Pancreas (tissue), 10 donors: ENCODE measurements around the gene CTDSPL. TPM values are rescaled to one million over a fixed set of nuclear protein-coding genes. Genes with fewer than 3 reads are reported as not detected.

Experiments used
- ATAC-seq, 4 donors: fragments of 200-7000 bp; cut with Tn5 transposase; one replicate each; pipeline versions ENCODE4 v1.8.0 to v1.9.1; 2020; ENCODE audit warnings: mild to moderate bottlenecking in 4 of 4, moderate library complexity in 4 of 4
- DNase-seq, 6 donors: peaks; one replicate each; pipeline ENCODE4 v3.0.0-alpha.2; 2020
- FAIRE-seq: peaks from 2 replicates; lab custom pipeline; 2012; peaks lifted over from hg19 to GRCh38; lab: Jason Lieb, UNC
- H3K27ac ChIP-seq, 4 donors: fragments of 200-600 bp; sonication (generic); 1 replicate in 3 of 4; 2 replicates in 1 of 4; pipeline versions ENCODE4 v1.5.0 to v1.8.0; 2020
- H3K27me3 ChIP-seq, 4 donors: fragments of 200-600 bp; one replicate each; pipeline ENCODE4 v1.8.0; 2021
- H3K36me3 ChIP-seq, 3 donors: fragments of 200-600 bp; sonication (generic) in 1 of 3; one replicate each; pipeline versions ENCODE4 v1.5.0 to v1.8.0; 2020 to 2021
- H3K4me1 ChIP-seq, 3 donors: fragments of 200-600 bp; one replicate each; pipeline ENCODE4 v1.8.0; 2021
- H3K4me3 ChIP-seq, 4 donors: fragments of 200-600 bp; sonication (generic) in 2 of 4; one replicate each; pipeline versions ENCODE4 v1.5.0 to v1.8.0; 2020 to 2021
- H3K9me3 ChIP-seq, 4 donors: fragments of 200-600 bp; one replicate each; pipeline ENCODE4 v1.8.0; 2021
- WGBS, 2 donors: extraction: QIAGEN DNeasy Blood & Tissue Kit; methylation state at CpG; one replicate each; pipeline ENCODE4 v1.1.7; 2013; 5-methylcytosine and 5-hydroxymethylcytosine counted together
- intact Hi-C, 3 donors: fragments of 100-400 bp; cut with DNase I; formaldehyde crosslinking; loops; one replicate each; pipeline versions ENCODE4 v1.11.1 to v1.14.2; 2022
- polyA plus RNA-seq, 2 donors: library from polyadenylated mRNA; stranded (reverse); fragments of 200-250 nt; gene quantifications; one replicate each; pipeline ENCODE4 v1.2.3, GENCODE V29; 2013
- total RNA-seq, 6 donors: library from RNA; stranded (reverse); fragmentation: NEBNext Ultra II Directional in 4 of 6; extraction: Animal tissue kit (Norgen Biotek cat#: 25700) in 4 of 6; gene quantifications; one replicate each; pipeline versions ENCODE4 v1.2.1 to v1.2.4, GENCODE V29; 2021 to 2023
- TF ChIP-seq, protein P1 (sequence below), 4 donors: fragments of 200-600 bp; sonication (generic) in 3 of 4; IDR thresholded peaks; one replicate each; pipeline versions ENCODE4 v1.5.0 to v1.8.0; 2021; ENCODE audit warnings: antibody characterized with exemption in 4 of 4
- donor health status: healthy with polysubstance abuse.
- donor health status: DM: no; HTN: no; CAD: no; lungs with moderate emphysema.
- donor health status: DM: no; HTN: no; CAD: no.
- donor health status: control.
- donor health status: control.
- donor health status: Bipolar disorder and iron deficiency.
- donor health status: DM: yes; HTN: yes; CAD: no.
- donor health status: DM: no; HTN: no; CAD: no.
- donor health status: DM: no; HTN: no; CAD: no.
- donor health status: DM: yes; HTN: yes; CAD: no.

The CTDSPL gene
- total and polyA plus RNA-seq, 8 donors, result 8.4 to 34.8 (median 15.4) TPM

DNA sequence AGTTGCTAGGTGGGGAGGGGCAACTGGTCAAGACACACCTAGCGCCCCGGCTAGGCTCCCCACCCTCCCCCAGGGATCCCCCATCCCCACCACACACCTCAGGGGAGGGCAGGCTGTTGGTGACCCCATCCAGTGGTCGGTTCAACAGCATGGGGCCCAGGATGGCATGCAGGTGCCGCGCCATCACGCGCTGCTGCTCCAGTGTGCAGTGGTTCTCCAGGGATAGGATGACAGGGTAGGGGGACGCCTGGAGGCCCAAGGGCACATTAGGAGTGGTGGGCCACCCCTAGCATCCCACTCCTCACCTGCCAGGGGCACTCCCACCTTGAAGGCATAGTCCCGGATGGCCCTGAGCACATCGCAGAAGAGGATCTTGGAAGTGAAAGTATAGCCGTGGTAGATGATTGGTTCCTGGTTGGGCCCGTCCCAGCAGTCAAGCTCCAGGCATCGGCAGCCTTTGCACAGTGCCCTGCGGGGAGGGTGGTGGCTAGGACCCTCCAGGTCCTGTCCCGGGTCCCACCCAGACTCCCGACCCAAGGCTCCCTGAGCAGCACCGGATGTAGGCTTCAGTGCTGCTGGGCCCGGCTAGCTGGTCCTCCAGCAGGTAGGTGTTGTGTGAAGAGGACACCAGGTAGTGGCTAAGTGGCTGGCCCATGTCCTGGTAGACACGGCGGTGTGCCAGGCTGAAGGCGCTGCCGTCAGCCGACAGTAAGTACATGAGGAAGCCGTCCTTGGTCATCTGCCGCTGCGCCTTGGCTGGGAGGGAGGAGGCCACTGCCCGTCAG, 148.3 kb downstream of the CTDSPL start:
- TF ChIP-seq, protein P1, sequence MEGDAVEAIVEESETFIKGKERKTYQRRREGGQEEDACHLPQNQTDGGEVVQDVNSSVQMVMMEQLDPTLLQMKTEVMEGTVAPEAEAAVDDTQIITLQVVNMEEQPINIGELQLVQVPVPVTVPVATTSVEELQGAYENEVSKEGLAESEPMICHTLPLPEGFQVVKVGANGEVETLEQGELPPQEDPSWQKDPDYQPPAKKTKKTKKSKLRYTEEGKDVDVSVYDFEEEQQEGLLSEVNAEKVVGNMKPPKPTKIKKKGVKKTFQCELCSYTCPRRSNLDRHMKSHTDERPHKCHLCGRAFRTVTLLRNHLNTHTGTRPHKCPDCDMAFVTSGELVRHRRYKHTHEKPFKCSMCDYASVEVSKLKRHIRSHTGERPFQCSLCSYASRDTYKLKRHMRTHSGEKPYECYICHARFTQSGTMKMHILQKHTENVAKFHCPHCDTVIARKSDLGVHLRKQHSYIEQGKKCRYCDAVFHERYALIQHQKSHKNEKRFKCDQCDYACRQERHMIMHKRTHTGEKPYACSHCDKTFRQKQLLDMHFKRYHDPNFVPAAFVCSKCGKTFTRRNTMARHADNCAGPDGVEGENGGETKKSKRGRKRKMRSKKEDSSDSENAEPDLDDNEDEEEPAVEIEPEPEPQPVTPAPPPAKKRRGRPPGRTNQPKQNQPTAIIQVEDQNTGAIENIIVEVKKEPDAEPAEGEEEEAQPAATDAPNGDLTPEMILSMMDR (IDR thresholded peaks at IDR 0.05), result no peak
- ATAC-seq (no peak), DNase-seq (peak in 3 of 6 donors; percentile 21 to 71 (median 49)), FAIRE-seq (no peak)
- H3K27me3 ChIP-seq, result no peaks in the 10 kb centered on the region
- H3K9me3 ChIP-seq, result no peaks in the 10 kb centered on the region
- WGBS, 2 donors, result 92 to 93% methylated on average over 27 of the region's 27 CpGs
- peaks cover 0 to 9% (median 0%) of the 10 kb centered on the region in 3 donors for H3K4me1 ChIP-seq
- intact Hi-C loops, result no loop called here
- no peak overlapping the region for H3K4me3 ChIP-seq
- no peak overlapping the region for H3K27ac ChIP-seq
- peaks cover 0 to 12% (median 3%) of the 10 kb centered on the region in 3 donors for H3K36me3 ChIP-seq

DNA sequence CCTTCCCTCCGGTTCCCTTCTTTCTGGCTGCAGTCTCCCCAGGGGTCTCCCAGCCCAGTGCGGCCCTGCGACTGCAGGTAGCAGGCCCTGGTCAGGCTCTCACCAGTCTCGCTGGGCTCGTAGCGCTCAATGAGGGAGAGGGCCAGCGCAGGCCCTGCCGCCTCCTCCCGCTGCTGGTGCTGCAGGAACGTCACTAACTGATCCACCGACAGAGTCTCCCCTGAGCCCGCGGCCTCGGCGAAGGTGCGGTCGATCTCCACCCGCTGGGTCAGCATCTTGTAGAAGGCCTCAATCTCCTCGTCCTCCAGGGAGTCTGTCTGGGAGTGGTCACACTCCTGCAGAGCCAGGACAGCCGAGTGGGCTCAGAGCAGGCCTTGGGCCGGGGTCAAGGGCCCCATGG, 149.4 kb downstream of the CTDSPL start:
- Histone ChIP-seq H3K4me1 (no peaks in the 10 kb centered on the region), H3K27me3 (no peaks in the 10 kb centered on the region), H3K27ac (no peak overlapping the region), H3K9me3 (no peaks in the 10 kb centered on the region), H3K36me3 (peaks cover 0 to 19% (median 3%) of the 10 kb centered on the region in 3 donors), H3K4me3 (no peak overlapping the region)
- 93 to 95% methylated on average over 20 to 21 of the region's 21 CpGs for WGBS, 2 donors
- TF ChIP-seq, protein P1 (IDR thresholded peaks at IDR 0.05), result no peak
- FAIRE-seq (no peak), DNase-seq (peak in 3 of 6 donors; percentile 25 to 64 (median 57)), ATAC-seq (peak in 1 of 4 donors; percentile 18)
- intact Hi-C loops, result no loop called here

DNA sequence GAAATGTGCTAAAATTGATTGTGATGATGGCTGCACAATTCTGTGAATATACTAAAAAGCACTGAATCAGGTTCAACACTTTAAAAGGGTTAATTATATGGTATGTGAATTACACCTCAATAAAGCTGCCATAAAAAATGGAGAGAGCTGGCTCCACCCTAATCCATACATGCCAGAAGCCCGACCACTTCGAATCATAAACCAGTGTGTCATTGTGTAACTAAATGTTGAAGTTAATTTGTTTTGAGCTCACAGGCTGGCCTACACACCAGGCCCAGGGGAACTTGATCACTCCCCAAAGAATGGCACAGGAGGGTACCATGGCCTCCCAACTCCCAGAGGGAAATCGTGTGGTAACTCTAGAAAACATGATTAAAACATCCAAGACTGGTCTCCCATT, 153.8 kb downstream of the CTDSPL start:
- FAIRE-seq (no peak), DNase-seq (no peak), ATAC-seq (no peak)
- Histone ChIP-seq H3K36me3 (peaks cover 0 to 17% (median 0%) of the 10 kb centered on the region in 3 donors), H3K27ac (no peak overlapping the region), H3K27me3 (no peaks in the 10 kb centered on the region), H3K4me1 (peaks cover 0 to 8% (median 0%) of the 10 kb centered on the region in 3 donors), H3K9me3 (no peaks in the 10 kb centered on the region), H3K4me3 (no peak overlapping the region)
- WGBS, 2 donors, result 83 to 85% methylated on average over 3 of the region's 3 CpGs
- TF ChIP-seq, protein P1 (IDR thresholded peaks at IDR 0.05), result no peak
- intact Hi-C loops, result no loop called here

DNA sequence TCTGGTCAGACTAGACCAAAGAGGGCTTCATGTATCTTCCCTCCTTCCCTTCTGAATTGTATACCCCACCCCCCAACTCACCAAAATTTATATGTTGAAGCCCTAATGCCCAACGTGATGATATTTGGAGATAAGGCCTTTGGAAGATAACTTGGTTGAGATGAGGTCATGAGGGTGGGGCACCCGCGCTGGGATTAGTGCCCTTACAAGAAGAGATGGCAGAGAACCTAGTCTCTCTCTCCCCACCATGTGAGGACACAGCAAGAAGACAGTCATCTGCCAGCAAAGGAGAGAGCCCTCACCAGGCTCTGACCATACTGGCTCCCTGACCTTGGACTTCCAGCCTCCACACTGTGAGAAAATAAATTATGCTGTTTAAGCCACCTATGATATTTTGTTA, 154.3 kb downstream of the CTDSPL start:
- H3K9me3 ChIP-seq, result no peaks in the 10 kb centered on the region
- intact Hi-C loops, result no loop called here
- DNase-seq (no peak), ATAC-seq (no peak), FAIRE-seq (no peak)
- H3K27me3 ChIP-seq, result no peaks in the 10 kb centered on the region
- TF ChIP-seq, protein P1 (IDR thresholded peaks at IDR 0.05), result no peak
- H3K36me3 ChIP-seq, result peaks cover 0 to 12% (median 0%) of the 10 kb centered on the region in 3 donors
- peaks cover 0 to 8% (median 0%) of the 10 kb centered on the region in 3 donors for H3K4me1 ChIP-seq
- H3K4me3 ChIP-seq, result no peak overlapping the region
- 89 to 90% methylated on average over 3 of the region's 3 CpGs for WGBS, 2 donors
- no peak overlapping the region for H3K27ac ChIP-seq

DNA sequence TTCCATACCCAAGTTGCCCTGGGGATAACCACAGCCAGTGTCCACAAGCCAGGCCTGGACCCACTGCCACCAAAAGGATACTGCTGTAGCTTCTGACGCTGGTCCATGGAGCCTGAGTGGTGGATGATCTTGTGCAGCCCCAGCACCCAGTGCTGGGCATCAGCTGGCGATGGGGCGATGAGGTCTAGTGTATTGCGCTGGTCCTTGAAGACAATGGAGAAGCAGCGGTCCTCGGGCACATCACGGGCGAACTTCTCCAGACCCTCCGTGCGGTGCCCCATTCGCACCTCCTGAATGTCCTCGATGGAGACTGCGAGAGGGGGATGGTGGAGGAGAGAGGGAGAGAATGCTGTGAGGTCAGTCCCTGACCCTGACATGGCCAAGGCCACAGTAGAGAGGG, 154.7 kb downstream of the CTDSPL start:
- intact Hi-C loops, result no loop called here
- WGBS, 2 donors, result 98 to 99% methylated on average over 13 of the region's 13 CpGs
- FAIRE-seq, result no peak
- H3K9me3 ChIP-seq, result no peaks in the 10 kb centered on the region
- peaks cover 0 to 10% (median 0%) of the 10 kb centered on the region in 3 donors for H3K36me3 ChIP-seq
- H3K4me3 ChIP-seq, result no peak overlapping the region
- no peak overlapping the region for H3K27ac ChIP-seq
- peak in 1 of 6 donors; percentile 37 for DNase-seq
- no peak for ATAC-seq
- H3K4me1 ChIP-seq, result peaks cover 0 to 8% (median 0%) of the 10 kb centered on the region in 3 donors
- no peaks in the 10 kb centered on the region for H3K27me3 ChIP-seq
- TF ChIP-seq, protein P1 (IDR thresholded peaks at IDR 0.05), result no peak
